A549 (cell line): ENCODE data around the gene ERGIC1. TPM values are rescaled to one million over a fixed set of nuclear protein-coding genes. Genes with fewer than 3 reads are reported as not detected.
A peak's percentile ranks its signal among the peaks of the same experiment; 100 is the strongest.
"Not testable (repeated sequence)": the region's sequence is repeated elsewhere in the genome, so short reads cannot be mapped to it uniquely, and the experiment has no call there.

ENCODE experiments used
- ATAC-seq, 2 experiments: fragments of 200-7000 bp in 1 of 2; fragments of >200 bp in 1 of 2; cut with Nextera tagmentation in 1 of 2; cut with Tn5 transposase in 1 of 2; 3 replicates each; pipeline versions ENCODE4 v1.8.0 to v1.9.1; 2018 to 2020; ENCODE audit warnings: mild to moderate bottlenecking in 1 of 2, moderate library complexity in 1 of 2
- CTCF ChIA-PET: fragments of 300-600 bp; sonication (Branson Sonifier 250); formaldehyde crosslinking; extraction: SDS; loops from one replicate; lab custom pipeline; 2021; ENCODE audit warnings: antibody characterized with exemption, inconsistent platforms; lab: Yijun Ruan, JAX
- POLR2A ChIA-PET: fragments of 350-600 bp; formaldehyde crosslinking; extraction: SDS; loops from one replicate; lab custom pipeline; 2021; ENCODE audit warnings: antibody characterized with exemption, inconsistent platforms; lab: Yijun Ruan, JAX
- DNase-seq, 2 experiments: peaks; one replicate each; pipeline versions ENCODE4 v3.0.0 to v3.0.0-alpha.2; 2011 to 2016; ENCODE audit warnings: low read depth in 1 of 2, low spot score in 1 of 2
- FAIRE-seq: peaks from 2 replicates; lab custom pipeline; 2011; peaks lifted over from hg19 to GRCh38; lab: Jason Lieb, UNC
- H3K27ac ChIP-seq, 2 experiments: fragments of >200 bp; sonication (Bioruptor Twin); formaldehyde crosslinking; 3 replicates each; pipeline ENCODE4 v1.5.1; 2016 to 2017
- H3K4me1 ChIP-seq: fragments of >200 bp; sonication (Bioruptor Twin); formaldehyde crosslinking; 3 replicates; pipeline ENCODE4 v1.6.1; 2016
- H3K4me2 ChIP-seq: fragments of >200 bp; sonication (Bioruptor Twin); formaldehyde crosslinking; 3 replicates; pipeline ENCODE4 v1.6.1; 2016
- H3K4me3 ChIP-seq: fragments of >200 bp; sonication (Bioruptor Twin); formaldehyde crosslinking; 3 replicates; pipeline ENCODE4 v1.5.1; 2016
- H3K9me3 ChIP-seq: fragments of >200 bp; sonication (Bioruptor Twin); formaldehyde crosslinking; 3 replicates; pipeline ENCODE4 v1.6.1; 2016
- CHD2 ChIP-seq: fragments of 150-350 bp; IDR thresholded peaks from 2 replicates; pipeline ENCODE4 v1.6.1; 2014; ENCODE audit warnings: low read length; ENCODE audit not compliant: partially characterized antibody
- CTCF ChIP-seq: fragments of >200 bp; sonication (Bioruptor Twin); formaldehyde crosslinking; IDR thresholded peaks from 3 replicates; pipeline ENCODE4 v1.5.1; 2016
- E2F6 ChIP-seq: IDR thresholded peaks from 2 replicates; pipeline ENCODE4 v1.6.1; 2012; ENCODE audit warnings: low read depth, borderline replicate concordance
- ELK1 ChIP-seq: fragments of 150-350 bp; IDR thresholded peaks from 2 replicates; pipeline ENCODE4 v1.6.1; 2014; ENCODE audit warnings: low read depth, mild to moderate bottlenecking, low read length
- FOSL2 ChIP-seq, 2 experiments: fragments of 450-650 bp in 1 of 2; fragments of >200 bp in 1 of 2; sonication (Bioruptor Twin) in 1 of 2; formaldehyde crosslinking; IDR thresholded peaks; 2 replicates each; pipeline versions ENCODE4 v1.5.0 to v1.6.1; 2016 to 2020; ENCODE audit warnings: mild to moderate bottlenecking in 1 of 2, moderate library complexity in 1 of 2
- GATA3 ChIP-seq: IDR thresholded peaks from 2 replicates; pipeline ENCODE4 v1.6.1; 2012; ENCODE audit warnings: borderline replicate concordance
- HDAC2 ChIP-seq: fragments of 200-600 bp; sonication (generic); IDR thresholded peaks from 2 replicates; pipeline ENCODE4 v1.6.1; 2016
- HMGXB4 ChIP-seq: fragments of 250-450 bp; sonication (Bioruptor Pico); IDR thresholded peaks from 2 replicates; pipeline ENCODE4 v1.5.0; 2021; ENCODE audit warnings: mild to moderate bottlenecking, moderate library complexity, borderline replicate concordance
- HOXA7 ChIP-seq: fragments of 250-450 bp; sonication (Bioruptor Pico); IDR thresholded peaks from 2 replicates; pipeline ENCODE4 v1.5.0; 2020; ENCODE audit warnings: mild to moderate bottlenecking, moderate library complexity
- HOXB5 ChIP-seq: fragments of 250-450 bp; sonication (Bioruptor Pico); IDR thresholded peaks from 2 replicates; pipeline ENCODE4 v1.5.0; 2020; ENCODE audit warnings: mild to moderate bottlenecking, moderate library complexity
- JUN ChIP-seq, 2 experiments: fragments of >200 bp; sonication (Bioruptor Twin); formaldehyde crosslinking; IDR thresholded peaks; 2 replicates in 1 of 2; 3 replicates in 1 of 2; pipeline ENCODE4 v1.6.1; 2016 to 2017
- MAFK ChIP-seq: fragments of 450-650 bp; IDR thresholded peaks from 2 replicates; pipeline ENCODE4 v1.6.1; 2014; ENCODE audit not compliant: partially characterized antibody
- MAX ChIP-seq: IDR thresholded peaks from 2 replicates; pipeline ENCODE4 v1.6.1; 2012
- MAZ ChIP-seq: fragments of 150-350 bp; IDR thresholded peaks from 2 replicates; pipeline ENCODE4 v1.6.1; 2014; ENCODE audit warnings: antibody characterized with exemption, low read depth, low read length, borderline replicate concordance
- MYC ChIP-seq: IDR thresholded peaks from 2 replicates; pipeline ENCODE4 v1.6.1; 2012; ENCODE audit warnings: mild to moderate bottlenecking, inconsistent platforms, low read length, improper control_type of control experiment, borderline replicate concordance
- NR3C1 ChIP-seq: fragments of >200 bp; sonication (Bioruptor Twin); formaldehyde crosslinking; IDR thresholded peaks from 3 replicates; pipeline ENCODE4 v1.6.1; 2017
- PBX3 ChIP-seq: IDR thresholded peaks from 2 replicates; pipeline ENCODE4 v1.6.1; 2012
- POLR2AphosphoS2 ChIP-seq: conservative IDR thresholded peaks from 2 replicates; pipeline ENCODE4 v1.6.1; 2012; ENCODE audit warnings: low read length, improper control_type of control experiment, inconsistent platforms
- RARB ChIP-seq: fragments of 250-450 bp; sonication (Bioruptor Pico); IDR thresholded peaks from 2 replicates; pipeline ENCODE4 v1.8.0; 2021; ENCODE audit warnings: mild to moderate bottlenecking, moderate library complexity
- RCOR1 ChIP-seq: fragments of 150-350 bp; IDR thresholded peaks from 2 replicates; pipeline ENCODE4 v1.6.1; 2014; ENCODE audit warnings: antibody characterized with exemption, low read length, low read depth
- RFX5 ChIP-seq: fragments of 450-650 bp; IDR thresholded peaks from 2 replicates; pipeline ENCODE4 v1.7.1; 2014; ENCODE audit warnings: antibody characterized with exemption, mild to moderate bottlenecking, moderate library complexity
- RNF2 ChIP-seq: fragments of 200-600 bp; sonication (generic); IDR thresholded peaks from 2 replicates; pipeline ENCODE4 v1.6.1; 2016; ENCODE audit warnings: low read depth, mild to moderate bottlenecking, antibody characterized with exemption, moderate library complexity, borderline replicate concordance
- SMC3 ChIP-seq: fragments of >200 bp; sonication (Bioruptor Twin); formaldehyde crosslinking; IDR thresholded peaks from 3 replicates; pipeline ENCODE4 v1.6.1; 2018; ENCODE audit warnings: inconsistent platforms
- SREBF2 ChIP-seq: fragments of 450-650 bp; IDR thresholded peaks from 2 replicates; pipeline ENCODE4 v1.6.1; 2014; ENCODE audit warnings: mild to moderate bottlenecking, moderate library complexity
- USF2 ChIP-seq: fragments of 450-650 bp; IDR thresholded peaks from 2 replicates; pipeline ENCODE4 v1.6.1; 2014; ENCODE audit warnings: antibody characterized with exemption
- ZC3H11A ChIP-seq: fragments of 450-650 bp; IDR thresholded peaks from 2 replicates; pipeline ENCODE4 v1.6.1; 2014; ENCODE audit warnings: antibody characterized with exemption, mild to moderate bottlenecking
- ZSCAN20 ChIP-seq: fragments of 250-450 bp; sonication (Bioruptor Pico); IDR thresholded peaks from 2 replicates; pipeline ENCODE4 v1.8.0; 2022; ENCODE audit warnings: mild to moderate bottlenecking, moderate library complexity
- WGBS: methylation state at CpG from one replicate; pipeline ENCODE4 v1.1.6; 2017; ENCODE audit errors: missing lambda C conversion rate; 5-methylcytosine and 5-hydroxymethylcytosine counted together
- polyA plus RNA-seq, 4 experiments: library from polyadenylated mRNA; depleted of rRNA in 3 of 4; stranded (reverse); fragments of >200 nt; fragmentation: RNase III in 1 of 4; extraction: RNeasy Plus Mini Kit Qiagen cat#74134 plus additional on column Dnase treatment in 1 of 4; gene quantifications; 2 replicates in 3 of 4; 3 replicates in 1 of 4; pipeline ENCODE4 v1.2.3, GENCODE V29; 2011 to 2017

Gene ERGIC1
- polyA plus RNA-seq, 2 of the 4 experiments (the other 2 are of a cell fraction), result 176 to 304 TPM

GRCh38 chr5:172846677-172847076 is 12.6 kb downstream of the ERGIC1 start:
- no peak overlapping the region for H3K4me2 ChIP-seq
- POLR2A ChIA-PET, result interaction anchor here (2.0 kb wide), 1 partner anchor 75 kb away, joined by 5 read pairs; the partner anchor contains the start of gene DUSP1

GRCh38 chr5:172847584-172847983 is 13.5 kb downstream of the ERGIC1 start:
- DNase-seq, ATAC-seq, H3K9me3 ChIP-seq, H3K4me3 ChIP-seq, FAIRE-seq: not testable (repeated sequence)
- peak overlapping the region; percentile 38 for H3K4me2 ChIP-seq
- H3K4me1 ChIP-seq, result peaks cover 93% of the 10 kb centered on the region
- ChIA-PET CTCF (interaction anchor here (0.9 to 1.8 kb wide), 6 partner anchors 10 to 131 kb away, joined by 3 to 7 read pairs (median 4); no protein-coding TSS in a partner anchor), POLR2A (interaction anchor here (1.1 kb wide), 1 partner anchor 76 kb away, joined by 5 read pairs; the partner anchor contains the start of gene DUSP1)
- 84% methylated on average over 13 of the region's 13 CpGs for WGBS
- H3K27ac ChIP-seq, result peak overlapping the region; percentile 59 to 80

More at GRCh38 chr5:172846677-172847076, 12.6 kb downstream of the ERGIC1 start:
- Histone ChIP-seq H3K4me1 (peaks cover 84% of the 10 kb centered on the region), H3K27ac (peak overlapping the region; percentile 59 to 62; a peak in 5 of 6 replicates), H3K4me3 (no peak overlapping the region), H3K9me3 (no peaks in the 10 kb centered on the region)
- DNase-seq, result no peak
- CTCF ChIA-PET, result interaction anchor here (2.2 kb wide), 1 partner anchor 11 kb away, joined by 6 read pairs; no protein-coding TSS in a partner anchor
- WGBS, result 86% methylated on average over 4 of the region's 4 CpGs
- TF ChIP-seq ZSCAN20 (no peak), SMC3 (no peak), HOXB5 (CRISPR knock-in tag) (no peak), JUN (IDR thresholded peaks at IDR 0.05) (no peak), ZC3H11A (no peak), SREBF2 (no peak), HDAC2 (no peak), RNF2 (no peak), FOSL2 (IDR thresholded peaks at IDR 0.05) (no peak), FOSL2 (CRISPR knock-in tag; IDR thresholded peaks at IDR 0.05) (no peak), ELK1 (no peak), MAZ (no peak), GATA3 (no peak), CHD2 (no peak), MAFK (no peak), USF2 (no peak)
- no peak for ATAC-seq
- no peak for FAIRE-seq

GRCh38 chr5:172848419-172848818 is 14.4 kb downstream of the ERGIC1 start:
- FAIRE-seq, result no peak
- Histone ChIP-seq H3K4me3 (no peak overlapping the region), H3K4me2 (peak overlapping the region; percentile 38), H3K4me1 (peaks cover 95% of the 10 kb centered on the region), H3K27ac (peak overlapping the region; percentile 59 to 80), H3K9me3 (no peaks in the 10 kb centered on the region)
- 62% methylated on average over 3 of the region's 3 CpGs for WGBS
- ATAC-seq, result 0 out of 6 replicates have a peak, but pooled peaks of 1 of the 2 experiments have one; percentile 9
- TF ChIP-seq HOXB5 (CRISPR knock-in tag) (no peak), POLR2AphosphoS2 (no peak), E2F6 (no peak), CTCF (no peak), MYC (no peak), HOXA7 (no peak), RFX5 (no peak), MAX (no peak), PBX3 (no peak), RCOR1 (no peak), NR3C1 (no peak), RARB (CRISPR knock-in tag) (no peak), HMGXB4 (CRISPR knock-in tag) (no peak), SREBF2 (no peak)
- POLR2A ChIA-PET, result interaction anchor here (1.1 kb wide), 1 partner anchor 77 kb away, joined by 5 read pairs; the partner anchor contains the start of gene DUSP1
- DNase-seq, result no peak
- CTCF ChIA-PET, result interaction anchor here (0.9 to 2.1 kb wide), 8 partner anchors 10 to 133 kb away, joined by 3 to 8 read pairs (median 4); no protein-coding TSS in a partner anchor
